ENCODE results near the gene VMP1.

Gene VMP1

GRCh38 chr17:59877965-59878364 is 170.5 kb downstream of the VMP1 start:
- TF ChIP-seq CTCF (IDR thresholded peaks at IDR 0.05; ENCODE audit: low read depth, low read length), result no peak
- DNase-seq (ENCODE audit: low read depth, low spot score), result no peak
- in situ Hi-C loops (cut with HindIII; ENCODE audit: low sequenced_read_pairs), result no loop called here
- H3K4me3 ChIP-seq (ENCODE audit: low read depth, low read length), result no peak overlapping the region

- DNase-seq (ENCODE audit: low read depth, low spot score), result no peak
- H3K4me3 ChIP-seq (ENCODE audit: low read depth, low read length), result no peak overlapping the region
- no peak for TF ChIP-seq CTCF (IDR thresholded peaks at IDR 0.05; ENCODE audit: low read depth, low read length)
- in situ Hi-C loops (cut with HindIII; ENCODE audit: low sequenced_read_pairs), result no loop called here
Observed at GRCh38 chr17:59878624-59879023, 171.2 kb downstream of the VMP1 start.

- DNase-seq (ENCODE audit: low read depth, low spot score), result no peak
- in situ Hi-C loops (cut with HindIII; ENCODE audit: low sequenced_read_pairs), result no loop called here
- TF ChIP-seq CTCF (IDR thresholded peaks at IDR 0.05; ENCODE audit: low read depth, low read length), result no peak
- H3K4me3 ChIP-seq (ENCODE audit: low read depth, low read length), result no peak overlapping the region
Observed at GRCh38 chr17:59884861-59885260, 177.4 kb downstream of the VMP1 start.

- no peak for TF ChIP-seq CTCF (IDR thresholded peaks at IDR 0.05; ENCODE audit: low read depth, low read length)
- H3K4me3 ChIP-seq (ENCODE audit: low read depth, low read length), result no peak overlapping the region
- in situ Hi-C loops (cut with HindIII; ENCODE audit: low sequenced_read_pairs), result no loop called here
- DNase-seq (ENCODE audit: low read depth, low spot score), result no peak
Observed at GRCh38 chr17:59888145-59888750, 180.8 kb downstream of the VMP1 start.

GRCh38 chr17:59890720-59891119 is 183.3 kb downstream of the VMP1 start:
- in situ Hi-C loops (cut with HindIII; ENCODE audit: low sequenced_read_pairs), result no loop called here
- DNase-seq (ENCODE audit: low read depth, low spot score), result peak; percentile 12
- no peak for TF ChIP-seq CTCF (IDR thresholded peaks at IDR 0.05; ENCODE audit: low read depth, low read length)
- no peak overlapping the region for H3K4me3 ChIP-seq (ENCODE audit: low read depth, low read length)

Measured in astrocyte of the spinal cord (primary cell).